ENCODE measurements around the gene LMNTD2. TPM values are rescaled to one million over a fixed set of nuclear protein-coding genes. Genes with fewer than 3 reads are reported as not detected.

LMNTD2 gene
- total and polyA plus RNA-seq, 10 donors: 3.9 to 10.1 (median 5.7) TPM

DNA sequence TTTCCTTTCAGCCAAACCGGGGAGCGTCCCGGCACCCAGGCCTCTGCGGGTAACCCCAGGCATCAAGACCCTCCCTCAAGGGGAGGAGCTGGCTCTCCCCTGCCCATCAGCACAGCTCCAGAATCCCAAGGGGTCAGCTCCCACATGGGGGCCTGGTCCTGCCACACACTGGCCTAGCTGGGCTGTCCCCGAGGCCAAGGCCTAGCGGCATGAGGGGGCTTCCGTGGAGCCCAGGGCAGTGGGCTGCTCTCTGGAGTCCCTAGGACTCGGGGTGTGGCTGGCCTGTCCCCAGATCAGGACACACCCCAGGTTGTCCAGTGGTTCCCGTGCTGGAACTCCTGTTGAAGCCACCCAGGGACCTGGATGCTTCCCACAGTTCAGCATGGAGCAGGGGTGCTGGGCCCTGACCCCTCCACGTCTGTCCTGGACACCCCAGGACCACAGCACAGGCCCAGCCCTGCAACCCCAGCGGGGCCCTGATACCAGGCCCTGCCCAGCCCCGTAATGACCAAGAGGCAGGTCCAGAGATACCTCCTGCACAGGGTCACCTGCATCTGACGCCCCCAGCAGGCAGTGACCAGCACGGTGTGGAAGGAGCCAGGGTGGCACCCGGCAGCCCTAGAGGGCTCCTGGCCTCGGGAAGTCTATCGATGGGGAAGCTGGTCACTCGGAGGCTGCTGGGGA lies 30.7 kb downstream of the LMNTD2 start:
- Histone ChIP-seq H3K27me3 (replicated peaks in 1 of 7) (no peaks in the 10 kb centered on the region), H3K4me1 (peaks cover 9 to 34% (median 25%) of the 10 kb centered on the region in 6 donors), H3K27ac (no peak overlapping the region), H3K36me3 (peaks cover 0 to 38% (median 26%) of the 10 kb centered on the region in 6 donors), H3K4me3 (no peak overlapping the region), H3K9me3 (no peaks in the 10 kb centered on the region)
- WGBS, 5 donors: 87 to 97% (median 91%) methylated on average over 8 to 18 of the region's 18 CpGs
- no peak for DNase-seq
- intact Hi-C loops (cut with DNase I; ENCODE audit: low total_unique reads): no loop called here
- TF ChIP-seq POLR2AphosphoS5 (IDR thresholded peaks at IDR 0.05) (peak in 1 of 3 donors; percentile 18), POLR2A (IDR thresholded peaks at IDR 0.05) (no peak)

DNA sequence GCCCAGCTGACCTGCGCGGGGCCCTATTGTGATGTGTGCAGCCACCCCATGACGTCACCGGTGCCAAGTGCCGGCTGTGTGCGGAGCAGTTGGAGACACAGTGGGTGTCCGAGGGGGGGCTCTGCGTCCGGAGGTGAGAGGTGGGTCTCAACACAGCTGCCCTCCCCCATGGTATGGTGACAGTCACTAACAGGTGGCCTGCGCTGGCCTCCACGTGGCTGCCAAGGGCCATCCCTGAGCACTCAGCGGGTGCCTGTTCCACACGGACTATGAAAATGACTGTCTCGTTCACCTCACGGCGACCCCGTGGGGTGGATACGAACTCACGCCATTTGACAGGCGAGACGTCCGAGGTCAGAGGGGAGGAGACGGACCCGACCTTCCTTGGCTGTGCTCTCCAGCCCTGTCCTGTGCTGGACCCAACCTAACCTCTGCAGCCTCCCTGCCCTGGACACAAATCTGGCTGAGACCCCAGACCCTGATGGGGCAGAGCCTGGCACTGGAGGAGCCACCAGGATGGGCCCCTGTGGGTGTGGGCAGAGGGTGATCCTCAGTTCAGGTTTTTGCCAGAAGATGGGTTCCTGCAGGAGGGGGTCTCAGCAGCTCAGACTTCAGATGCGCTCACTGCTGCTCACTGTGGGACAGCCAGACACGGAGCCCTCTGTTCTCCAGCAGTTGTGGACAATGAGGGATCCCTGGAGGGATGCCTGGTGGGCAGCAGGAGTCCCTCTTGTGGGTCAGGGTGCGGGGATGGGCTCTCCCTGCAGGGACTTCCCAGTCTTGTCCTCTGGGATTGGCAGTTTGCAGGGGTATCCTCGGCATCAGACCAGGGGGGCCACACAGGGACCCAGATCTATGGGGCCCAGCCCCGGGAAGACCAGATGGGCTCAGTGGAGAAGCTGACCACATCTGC lies 31.5 kb downstream of the LMNTD2 start:
- H3K36me3 ChIP-seq: peaks cover 0 to 38% (median 26%) of the 10 kb centered on the region in 6 donors
- H3K9me3 ChIP-seq: no peaks in the 10 kb centered on the region
- intact Hi-C loops (cut with DNase I; ENCODE audit: low total_unique reads): no loop called here
- H3K27me3 ChIP-seq (replicated peaks in 1 of 7): no peaks in the 10 kb centered on the region
- WGBS, 5 donors: 81 to 92% (median 88%) methylated on average over 7 to 29 of the region's 29 CpGs
- TF ChIP-seq POLR2A (IDR thresholded peaks at IDR 0.05): no peak
- TF ChIP-seq, protein P1, sequence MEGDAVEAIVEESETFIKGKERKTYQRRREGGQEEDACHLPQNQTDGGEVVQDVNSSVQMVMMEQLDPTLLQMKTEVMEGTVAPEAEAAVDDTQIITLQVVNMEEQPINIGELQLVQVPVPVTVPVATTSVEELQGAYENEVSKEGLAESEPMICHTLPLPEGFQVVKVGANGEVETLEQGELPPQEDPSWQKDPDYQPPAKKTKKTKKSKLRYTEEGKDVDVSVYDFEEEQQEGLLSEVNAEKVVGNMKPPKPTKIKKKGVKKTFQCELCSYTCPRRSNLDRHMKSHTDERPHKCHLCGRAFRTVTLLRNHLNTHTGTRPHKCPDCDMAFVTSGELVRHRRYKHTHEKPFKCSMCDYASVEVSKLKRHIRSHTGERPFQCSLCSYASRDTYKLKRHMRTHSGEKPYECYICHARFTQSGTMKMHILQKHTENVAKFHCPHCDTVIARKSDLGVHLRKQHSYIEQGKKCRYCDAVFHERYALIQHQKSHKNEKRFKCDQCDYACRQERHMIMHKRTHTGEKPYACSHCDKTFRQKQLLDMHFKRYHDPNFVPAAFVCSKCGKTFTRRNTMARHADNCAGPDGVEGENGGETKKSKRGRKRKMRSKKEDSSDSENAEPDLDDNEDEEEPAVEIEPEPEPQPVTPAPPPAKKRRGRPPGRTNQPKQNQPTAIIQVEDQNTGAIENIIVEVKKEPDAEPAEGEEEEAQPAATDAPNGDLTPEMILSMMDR (IDR thresholded peaks at IDR 0.05 in 8 of 11, conservative IDR thresholded peaks at IDR 0.05 in 3 of 11): no peak
- no peak for TF ChIP-seq POLR2AphosphoS5 (IDR thresholded peaks at IDR 0.05)
- no peak overlapping the region for H3K27ac ChIP-seq
- DNase-seq: no peak
- H3K4me3 ChIP-seq: no peak overlapping the region
- H3K4me1 ChIP-seq: peaks cover 3 to 26% (median 18%) of the 10 kb centered on the region in 6 donors

DNA sequence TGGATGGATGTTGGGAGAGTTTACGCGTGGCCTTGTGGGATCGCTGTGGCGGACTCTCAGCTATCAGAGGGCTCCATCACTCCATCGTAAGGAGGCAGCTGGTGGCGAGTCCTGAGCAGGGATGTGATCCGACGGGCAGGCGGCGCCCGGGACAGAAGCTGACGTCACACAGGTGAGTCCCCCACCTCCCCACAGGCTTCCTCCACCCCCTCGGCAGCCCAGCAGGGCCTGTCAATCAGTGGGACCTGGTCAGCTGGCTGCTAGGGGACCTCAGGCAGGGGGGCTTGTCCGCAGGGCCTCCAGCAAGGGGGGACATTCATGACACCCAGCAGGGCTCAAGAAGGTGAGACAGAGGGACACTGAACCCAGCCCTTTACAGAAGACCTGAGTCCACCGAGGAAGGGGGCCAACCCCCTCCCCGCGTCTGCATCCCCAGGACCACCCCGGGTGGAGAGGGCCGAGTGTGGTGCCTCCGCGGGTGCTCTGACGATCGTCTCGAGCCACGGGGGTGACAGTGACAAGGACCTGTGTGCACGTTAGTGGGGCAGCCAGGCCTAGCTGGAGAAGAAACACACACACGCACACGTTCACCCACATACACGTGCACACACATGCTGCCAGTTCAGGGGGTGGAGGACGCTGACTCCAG lies 32.2 kb downstream of the LMNTD2 start:
- TF ChIP-seq, protein P1 (IDR thresholded peaks at IDR 0.05 in 8 of 11, conservative IDR thresholded peaks at IDR 0.05 in 3 of 11): no peak
- peak in 1 of 3 donors; percentile 10 for TF ChIP-seq POLR2AphosphoS5 (IDR thresholded peaks at IDR 0.05)
- Histone ChIP-seq H3K27ac (no peak overlapping the region), H3K4me1 (peaks cover 0 to 18% (median 10%) of the 10 kb centered on the region in 6 donors), H3K36me3 (peaks cover 0 to 32% (median 21%) of the 10 kb centered on the region in 6 donors), H3K4me3 (no peak overlapping the region), H3K27me3 (replicated peaks in 1 of 7) (no peaks in the 10 kb centered on the region), H3K9me3 (no peaks in the 10 kb centered on the region)
- WGBS, 5 donors: 87 to 93% (median 91%) methylated on average over 14 to 30 of the region's 30 CpGs
- intact Hi-C loops (cut with DNase I; ENCODE audit: low total_unique reads): no loop called here
- DNase-seq: no peak

DNA sequence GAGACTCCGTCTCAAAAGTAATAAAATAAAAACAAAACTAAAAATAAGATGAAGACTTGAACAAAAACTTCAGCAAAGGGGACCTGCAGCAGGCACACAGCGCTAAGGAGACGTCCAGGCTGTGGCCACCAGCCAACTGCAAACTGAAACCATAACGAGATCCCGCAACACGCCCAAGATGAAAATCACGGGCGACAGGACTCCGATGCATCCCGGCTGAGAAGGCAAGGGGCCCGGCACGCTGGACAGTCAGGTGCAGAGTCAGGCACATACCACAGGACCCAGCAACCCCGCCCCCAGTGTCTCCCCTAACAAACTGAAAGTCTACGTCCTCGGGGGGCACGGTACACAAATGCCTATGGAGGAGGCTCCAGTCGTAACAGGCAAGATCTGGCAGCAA lies 34.3 kb downstream of the LMNTD2 start:
- Histone ChIP-seq H3K4me3 (no peak overlapping the region), H3K36me3 (peaks cover 0 to 11% (median under 1%) of the 10 kb centered on the region in 6 donors), H3K9me3 (no peaks in the 10 kb centered on the region), H3K4me1 (no peaks in the 10 kb centered on the region), H3K27ac (no peak overlapping the region), H3K27me3 (replicated peaks in 1 of 7) (no peaks in the 10 kb centered on the region)
- TF ChIP-seq, protein P1 (IDR thresholded peaks at IDR 0.05 in 8 of 11, conservative IDR thresholded peaks at IDR 0.05 in 3 of 11): no peak
- TF ChIP-seq POLR2AphosphoS5 (IDR thresholded peaks at IDR 0.05): no peak
- no peak for TF ChIP-seq POLR2A (IDR thresholded peaks at IDR 0.05)
- 86 to 94% (median 89%) methylated on average over 16 to 17 of the region's 17 CpGs for WGBS, 5 donors
- DNase-seq: no peak
- intact Hi-C loops (cut with DNase I; ENCODE audit: low total_unique reads): no loop called here

Data from spleen (tissue), 11 donors.